ENCODE measurements around the gene PPARA. TPM values are rescaled to one million over a fixed set of nuclear protein-coding genes. Genes with fewer than 3 reads are reported as not detected.

PPARA gene
- 5.9 and 8.4 TPM in 2 replicates for total RNA-seq

DNA sequence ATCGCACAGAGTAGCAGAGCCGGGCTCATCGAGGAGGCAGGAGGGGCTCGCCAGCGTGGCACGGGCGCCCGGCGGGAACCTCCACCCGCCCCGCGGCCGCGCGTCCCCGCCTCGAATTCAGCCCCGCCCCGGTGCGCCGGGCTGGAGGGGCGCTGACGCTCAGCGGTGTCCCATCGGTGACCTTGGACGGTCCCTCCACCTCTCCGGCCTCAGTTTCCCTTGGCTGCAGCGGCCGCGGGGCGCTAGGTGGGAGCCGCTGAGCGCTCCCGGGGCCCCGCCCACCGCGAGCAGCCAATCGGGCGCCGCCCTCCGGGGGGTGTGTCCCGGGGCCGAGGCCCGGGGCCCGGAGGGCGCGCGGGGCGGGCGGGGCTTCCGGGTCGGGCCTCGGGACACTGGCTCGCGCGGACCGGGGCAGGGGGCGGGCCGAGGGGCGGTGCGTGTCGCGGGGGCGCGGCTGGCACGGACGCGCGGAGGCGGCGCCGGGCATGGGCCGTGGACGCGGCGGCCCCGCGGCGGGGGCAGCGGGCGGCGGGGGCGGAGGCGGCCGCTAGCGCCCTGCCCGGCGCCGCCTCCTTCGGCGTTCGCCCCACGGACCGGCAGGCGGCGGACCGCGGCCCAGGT lies at the start of gene PPARA:
Gene PPARA, plus strand, starts transcription at position 493 of the 621 bp plus-strand sequence. CDS start 47,858 bp downstream, outside the sequence.

GRCh38 chr22:46250035-46250782 lies 99.9 kb downstream of the PPARA start, which contains the start of gene CDPF1:
TSS of gene CDPF1 (minus strand) at chr22:46250293. CDS start at chr22:46248284, 2,009 bp downstream.

DNA sequence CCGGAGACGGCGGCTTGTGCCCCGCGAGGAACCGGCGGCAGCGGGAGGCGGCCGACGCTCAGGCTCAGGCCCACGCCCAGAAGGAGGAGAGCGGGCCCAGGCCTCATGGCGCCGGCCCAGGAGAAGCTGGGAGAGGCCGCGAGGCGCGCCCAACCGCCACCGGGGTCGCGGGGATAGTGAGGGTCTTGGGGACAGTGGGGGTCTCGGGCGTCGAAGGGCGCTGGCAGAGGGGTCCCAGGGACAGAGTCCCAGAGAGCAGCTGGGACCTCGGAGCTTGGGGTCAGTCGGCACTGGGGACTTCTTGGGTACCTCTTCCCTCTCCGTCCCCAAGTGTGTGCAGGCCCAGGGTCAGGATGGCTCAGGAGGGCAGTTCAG lies 112.9 kb downstream of the PPARA start, which contains the start of gene PKDREJ:
Gene PKDREJ, minus strand, starts transcription at position 128 of the 375 bp plus-strand sequence. Its CDS starts 21 bp downstream, at position 107.

GRCh38 chr22:46267431-46268279 lies 117.3 kb downstream of the PPARA start, which contains the start of gene TTC38:
TSS of gene TTC38 (plus strand) at chr22:46268008. CDS start at chr22:46268040, 32 bp downstream.

Other genes with a start within 250 kb of the PPARA start
- 2.5 and 3.4 TPM in 2 replicates for gene WNT7B, start 173.4 kb upstream of the PPARA start, total RNA-seq
- gene CDPF1, start 99.8 kb downstream of the PPARA start, total RNA-seq: 14.6 and 15.6 TPM in 2 replicates
- under 0.01 TPM in 1 of 2 replicates, not detected in the other for gene PKDREJ, start 112.8 kb downstream of the PPARA start, total RNA-seq
- 28.9 and 35.5 TPM in 2 replicates for gene TTC38, start 117.5 kb downstream of the PPARA start, total RNA-seq
- 20.2 and 23.5 TPM in 2 replicates for gene GTSE1, start 146.3 kb downstream of the PPARA start, total RNA-seq
- gene TRMU, start 185.2 kb downstream of the PPARA start, total RNA-seq: 26.5 and 26.7 TPM in 2 replicates

All from bronchus fibroblast of lung (primary cell).